LHCN-M2 (cell line): ENCODE results near the gene PLBD2. TPM values are rescaled to one million over a fixed set of nuclear protein-coding genes. Genes with fewer than 3 reads are reported as not detected.

Experiments used
- total RNA-seq: library from RNA; depleted of rRNA; stranded (reverse); fragments of >200 nt; gene quantifications from 2 replicates; pipeline ENCODE4 v1.2.3, GENCODE V29; 2014; rRNA removed

Gene PLBD2
- total RNA-seq, 1 experiment from 2014 or later, result 32.0 TPM

Other genes starting within 250 kb of the PLBD2 start
- gene RASAL1, start 222.8 kb upstream of the PLBD2 start, total RNA-seq, result not detected in 2 replicates
- not detected in 2 replicates for gene CFAP73, start 208.9 kb upstream of the PLBD2 start, total RNA-seq
- gene DDX54, start 173.1 kb upstream of the PLBD2 start, total RNA-seq, result 58.7 and 74.3 TPM in 2 replicates
- 34.2 and 38.0 TPM in 2 replicates for gene RITA1, start 172.9 kb upstream of the PLBD2 start, total RNA-seq
- gene TPCN1, start 137.1 kb upstream of the PLBD2 start, total RNA-seq, result 17.8 and 21.4 TPM in 2 replicates
- gene SLC8B1, start 23.5 kb upstream of the PLBD2 start, total RNA-seq, result 5.7 and 8.6 TPM in 2 replicates
- gene SDS, start 45.3 kb downstream of the PLBD2 start, total RNA-seq, result not detected in 2 replicates
- 6.5 and 8.3 TPM in 2 replicates for gene SDSL, start 63.8 kb downstream of the PLBD2 start, total RNA-seq
- not detected in 2 replicates for gene LHX5, start 113.3 kb downstream of the PLBD2 start, total RNA-seq